Measurements from ENCODE around the gene PCK2. TPM values are rescaled to one million over a fixed set of nuclear protein-coding genes. Genes with fewer than 3 reads are reported as not detected.

Gene PCK2
- polyA plus RNA-seq, 2 of the 4 experiments (the other 2 are of a cell fraction) = 16.9 to 60.2 TPM

DNA sequence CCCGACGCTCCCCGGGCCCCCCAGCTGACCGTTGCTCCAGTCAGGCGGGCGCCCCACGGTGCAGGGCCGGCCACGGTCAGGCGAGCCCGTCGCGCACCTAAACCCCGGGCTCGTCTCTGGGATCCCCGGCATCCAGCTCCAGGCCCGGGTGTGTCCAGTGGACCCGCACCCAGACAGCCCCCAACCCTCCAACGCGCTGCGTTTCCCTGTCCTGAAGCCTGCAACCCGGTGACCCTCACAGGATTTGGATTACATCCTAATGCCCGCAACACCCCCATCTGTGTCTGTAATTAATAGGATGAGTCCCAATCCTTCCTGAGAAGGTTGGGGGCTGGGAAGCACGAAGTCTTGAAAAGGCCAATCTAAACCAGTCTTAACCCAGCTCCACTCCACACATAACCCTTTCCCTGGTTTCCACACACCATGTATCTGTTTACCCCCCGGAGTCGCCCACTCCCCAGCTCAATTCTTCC lies 12.3 kb upstream of the PCK2 start:
- ChIA-PET POLR2A (interaction anchor here (0.6 to 2.2 kb wide), 5 partner anchors 8 to 45 kb away, joined by 3 to 13 read pairs (median 4); partner anchors contain the start of genes DCAF11, NRL and PCK2), CTCF (interaction anchor here (0.7 to 8.4 kb wide), 12 partner anchors 11 to 79 kb away, joined by 3 to 106 read pairs (median 6); partner anchors contain the start of genes CARMIL3, DCAF11, IRF9 and NRL)
- no peak for FAIRE-seq
- H3K4me3 ChIP-seq = peak overlapping the region; percentile 79
- 87% methylated on average over 9 of the region's 26 CpGs for WGBS (ENCODE audit: missing lambda C conversion rate)
- no peak for ATAC-seq
- TF ChIP-seq CHD2 (IDR thresholded peaks at IDR 0.05; ENCODE audit: low read length, partially characterized antibody) (no peak), KDM1A (IDR thresholded peaks at IDR 0.05; ENCODE audit: low read depth) (no peak), MAZ (IDR thresholded peaks at IDR 0.05; ENCODE audit: borderline replicate concordance, low read depth, low read length) (no peak)
- TF ChIP-seq, protein P1, sequence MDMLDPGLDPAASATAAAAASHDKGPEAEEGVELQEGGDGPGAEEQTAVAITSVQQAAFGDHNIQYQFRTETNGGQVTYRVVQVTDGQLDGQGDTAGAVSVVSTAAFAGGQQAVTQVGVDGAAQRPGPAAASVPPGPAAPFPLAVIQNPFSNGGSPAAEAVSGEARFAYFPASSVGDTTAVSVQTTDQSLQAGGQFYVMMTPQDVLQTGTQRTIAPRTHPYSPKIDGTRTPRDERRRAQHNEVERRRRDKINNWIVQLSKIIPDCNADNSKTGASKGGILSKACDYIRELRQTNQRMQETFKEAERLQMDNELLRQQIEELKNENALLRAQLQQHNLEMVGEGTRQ (IDR thresholded peaks at IDR 0.05) = no peak
- H3K9me3 ChIP-seq = no peaks in the 10 kb centered on the region
- H3K27ac ChIP-seq = peak overlapping the region; percentile 92 to 93
- no peak for DNase-seq (ENCODE audit: low read depth in 1 of 2, low spot score in 1 of 2)
- peak overlapping the region; percentile 82 for H3K4me2 ChIP-seq
- peaks cover 15% of the 10 kb centered on the region for H3K4me1 ChIP-seq

DNA sequence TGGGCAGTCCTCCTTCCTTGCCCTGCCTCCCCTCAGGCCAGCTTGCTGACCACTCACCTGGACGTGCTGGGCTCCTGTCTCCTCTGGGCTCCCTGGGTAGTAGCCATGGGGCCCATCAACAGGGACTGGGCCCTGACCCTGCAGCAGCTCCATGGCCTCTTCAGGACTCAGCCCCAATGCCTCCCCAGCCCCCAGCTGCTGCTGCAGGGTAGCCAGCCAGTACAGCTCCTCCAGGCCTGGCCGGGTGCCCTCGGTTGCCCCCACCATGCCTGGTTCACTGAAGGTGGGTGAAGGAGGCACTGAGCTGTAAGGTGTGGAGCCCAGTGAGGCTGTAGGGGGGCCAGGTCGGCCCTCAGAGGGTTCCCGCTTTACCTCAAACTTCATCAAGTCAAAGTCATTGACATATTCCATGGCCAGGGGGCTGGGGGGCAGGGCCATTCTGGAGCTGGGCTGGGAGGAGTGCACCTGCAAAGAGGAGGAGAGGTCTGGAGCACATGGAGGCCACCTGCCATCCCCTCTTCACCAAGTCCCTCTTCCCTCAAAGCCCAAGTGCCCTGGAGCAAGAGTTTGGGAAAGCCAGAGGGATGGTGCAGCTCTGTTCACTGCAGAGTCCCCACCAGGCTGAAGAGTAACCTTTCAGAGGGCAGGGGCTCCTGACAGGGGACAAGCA lies 11.6 kb upstream of the PCK2 start:
- TF ChIP-seq, protein P2, sequence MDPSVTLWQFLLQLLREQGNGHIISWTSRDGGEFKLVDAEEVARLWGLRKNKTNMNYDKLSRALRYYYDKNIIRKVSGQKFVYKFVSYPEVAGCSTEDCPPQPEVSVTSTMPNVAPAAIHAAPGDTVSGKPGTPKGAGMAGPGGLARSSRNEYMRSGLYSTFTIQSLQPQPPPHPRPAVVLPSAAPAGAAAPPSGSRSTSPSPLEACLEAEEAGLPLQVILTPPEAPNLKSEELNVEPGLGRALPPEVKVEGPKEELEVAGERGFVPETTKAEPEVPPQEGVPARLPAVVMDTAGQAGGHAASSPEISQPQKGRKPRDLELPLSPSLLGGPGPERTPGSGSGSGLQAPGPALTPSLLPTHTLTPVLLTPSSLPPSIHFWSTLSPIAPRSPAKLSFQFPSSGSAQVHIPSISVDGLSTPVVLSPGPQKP (IDR thresholded peaks at IDR 0.05; ENCODE audit: low read depth, low read length) = no peak
- TF ChIP-seq POLR2A (IDR thresholded peaks at IDR 0.05; ENCODE audit: low read length) (no peak), CBX8 (IDR thresholded peaks at IDR 0.05) (no peak), NPAS2 (CRISPR knock-in tag; IDR thresholded peaks at IDR 0.05; ENCODE audit: borderline replicate concordance) (no peak), KDM5A (IDR thresholded peaks at IDR 0.05) (no peak), NFE2L2 (conservative IDR thresholded peaks at IDR 0.05; ENCODE audit: low read length) (no peak), MAZ (IDR thresholded peaks at IDR 0.05; ENCODE audit: borderline replicate concordance, low read depth, low read length) (no peak), RFX5 (IDR thresholded peaks at IDR 0.05) (no peak), GATA3 (IDR thresholded peaks at IDR 0.05; ENCODE audit: borderline replicate concordance) (no peak), SREBF2 (IDR thresholded peaks at IDR 0.05) (no peak), EHMT2 (IDR thresholded peaks at IDR 0.05; ENCODE audit: low read depth) (no peak), ZSCAN20 (CRISPR knock-in tag; IDR thresholded peaks at IDR 0.05) (no peak)
- TF ChIP-seq, protein P1 (IDR thresholded peaks at IDR 0.05) = no peak
- TF ChIP-seq, protein P3, sequence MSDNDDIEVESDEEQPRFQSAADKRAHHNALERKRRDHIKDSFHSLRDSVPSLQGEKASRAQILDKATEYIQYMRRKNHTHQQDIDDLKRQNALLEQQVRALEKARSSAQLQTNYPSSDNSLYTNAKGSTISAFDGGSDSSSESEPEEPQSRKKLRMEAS (IDR thresholded peaks at IDR 0.05) = no peak
- WGBS (ENCODE audit: missing lambda C conversion rate) = 87% methylated on average over 3 of the region's 5 CpGs
- H3K4me3 ChIP-seq = no peak overlapping the region
- DNase-seq (ENCODE audit: low read depth in 1 of 2, low spot score in 1 of 2) = no peak
- peaks cover 15% of the 10 kb centered on the region for H3K4me1 ChIP-seq
- no peak for ATAC-seq
- H3K9me3 ChIP-seq = no peaks in the 10 kb centered on the region
- ChIA-PET CTCF (interaction anchor here (0.7 to 8.4 kb wide), 5 partner anchors 10 to 28 kb away, joined by 3 to 106 read pairs (median 5); partner anchors contain the start of gene PCK2), POLR2A (interaction anchor here (1.3 kb wide), 1 partner anchor 11 kb away, joined by 4 read pairs; the partner anchor contains the start of gene PCK2)
- H3K27ac ChIP-seq = peak overlapping the region in 1 of 2 experiments; percentile 92; a peak in 1 of 6 replicates
- H3K4me2 ChIP-seq = no peak overlapping the region
- FAIRE-seq = no peak

DNA sequence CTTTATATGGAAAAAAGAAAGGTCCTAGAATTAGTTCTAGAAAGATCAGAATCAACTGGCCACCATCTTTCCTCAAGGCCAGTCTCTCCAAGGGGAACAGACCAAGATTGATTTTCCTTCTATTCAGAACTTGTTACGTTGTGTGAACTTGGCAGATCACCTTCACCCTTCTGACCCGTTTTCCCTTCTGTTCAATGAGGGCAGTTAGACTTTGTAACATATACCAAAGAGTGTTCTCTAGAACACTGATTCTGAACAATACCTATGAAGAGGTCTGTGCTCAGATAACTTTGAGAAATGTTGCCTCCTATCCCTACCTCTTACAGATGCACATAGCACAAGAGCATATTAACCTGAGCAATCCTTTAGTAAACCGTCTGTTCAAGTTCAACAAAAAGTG lies 10.6 kb upstream of the PCK2 start:
- Histone ChIP-seq H3K4me3 (no peak overlapping the region), H3K4me1 (peaks cover 15% of the 10 kb centered on the region), H3K27ac (no peak overlapping the region), H3K4me2 (no peak overlapping the region), H3K9me3 (no peaks in the 10 kb centered on the region)
- ChIA-PET CTCF (interaction anchor here (0.7 to 8.4 kb wide), 4 partner anchors 15 to 27 kb away, joined by 3 to 106 read pairs (median 4); no protein-coding TSS in a partner anchor), POLR2A (no interaction called here)
- 67% methylated on average over 3 of the region's 3 CpGs for WGBS (ENCODE audit: missing lambda C conversion rate)
- no peak for FAIRE-seq
- TF ChIP-seq KDM1A (IDR thresholded peaks at IDR 0.05; ENCODE audit: low read depth) (no peak), ZC3H11A (IDR thresholded peaks at IDR 0.05) (no peak), HEYL (CRISPR knock-in tag; IDR thresholded peaks at IDR 0.05) (no peak), NR3C1 (IDR thresholded peaks at IDR 0.05) (no peak), BHLHE40 (IDR thresholded peaks at IDR 0.05; ENCODE audit: low read depth, low read length) (no peak), CBX8 (IDR thresholded peaks at IDR 0.05) (no peak), RFX5 (IDR thresholded peaks at IDR 0.05) (no peak), SREBF2 (IDR thresholded peaks at IDR 0.05) (no peak), CHD4 (IDR thresholded peaks at IDR 0.05; ENCODE audit: borderline replicate concordance) (no peak), RARB (CRISPR knock-in tag; IDR thresholded peaks at IDR 0.05) (no peak), CEBPB (IDR thresholded peaks at IDR 0.05) (no peak), PHF8 (IDR thresholded peaks at IDR 0.05; ENCODE audit: borderline replicate concordance, low read depth) (no peak), CHD2 (IDR thresholded peaks at IDR 0.05; ENCODE audit: low read length, partially characterized antibody) (no peak), FOSB (CRISPR knock-in tag; IDR thresholded peaks at IDR 0.05) (no peak)
- TF ChIP-seq, protein P1 (IDR thresholded peaks at IDR 0.05) = no peak
- DNase-seq (ENCODE audit: low read depth in 1 of 2, low spot score in 1 of 2) = no peak
- no peak for ATAC-seq

All from A549 (cell line).